ENCODE data around the gene ADI1.
"Not testable (repeated sequence)": the region's sequence is repeated elsewhere in the genome, so short reads cannot be mapped to it uniquely, and the experiment has no call there.

ADI1 gene

GRCh38 chr2:3518496-3519254, 656 bp downstream of the ADI1 start:
- DNase-seq (ENCODE audit: low read depth in 2 of 2), result peak; percentile 97 to 99

GRCh38 chr2:3517948-3518495, 1.3 kb downstream of the ADI1 start:
- peak overlapping the region; percentile 74 to 86 for H3K4me3 ChIP-seq (replicated peaks in 1 of 2; ENCODE audit: low read depth in 2 of 2, low read length in 2 of 2)
- TF ChIP-seq, protein P1, sequence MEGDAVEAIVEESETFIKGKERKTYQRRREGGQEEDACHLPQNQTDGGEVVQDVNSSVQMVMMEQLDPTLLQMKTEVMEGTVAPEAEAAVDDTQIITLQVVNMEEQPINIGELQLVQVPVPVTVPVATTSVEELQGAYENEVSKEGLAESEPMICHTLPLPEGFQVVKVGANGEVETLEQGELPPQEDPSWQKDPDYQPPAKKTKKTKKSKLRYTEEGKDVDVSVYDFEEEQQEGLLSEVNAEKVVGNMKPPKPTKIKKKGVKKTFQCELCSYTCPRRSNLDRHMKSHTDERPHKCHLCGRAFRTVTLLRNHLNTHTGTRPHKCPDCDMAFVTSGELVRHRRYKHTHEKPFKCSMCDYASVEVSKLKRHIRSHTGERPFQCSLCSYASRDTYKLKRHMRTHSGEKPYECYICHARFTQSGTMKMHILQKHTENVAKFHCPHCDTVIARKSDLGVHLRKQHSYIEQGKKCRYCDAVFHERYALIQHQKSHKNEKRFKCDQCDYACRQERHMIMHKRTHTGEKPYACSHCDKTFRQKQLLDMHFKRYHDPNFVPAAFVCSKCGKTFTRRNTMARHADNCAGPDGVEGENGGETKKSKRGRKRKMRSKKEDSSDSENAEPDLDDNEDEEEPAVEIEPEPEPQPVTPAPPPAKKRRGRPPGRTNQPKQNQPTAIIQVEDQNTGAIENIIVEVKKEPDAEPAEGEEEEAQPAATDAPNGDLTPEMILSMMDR (IDR thresholded peaks at IDR 0.05; ENCODE audit: low read depth, low read length), result no peak
- no peak for DNase-seq (ENCODE audit: low read depth in 2 of 2)

More at GRCh38 chr2:3518496-3519254, 656 bp downstream of the ADI1 start:
- H3K4me3 ChIP-seq (replicated peaks in 1 of 2; ENCODE audit: low read depth in 2 of 2, low read length in 2 of 2), result peak overlapping the region; percentile 74 to 86
- TF ChIP-seq, protein P1 (IDR thresholded peaks at IDR 0.05; ENCODE audit: low read depth, low read length), result no peak

DNA sequence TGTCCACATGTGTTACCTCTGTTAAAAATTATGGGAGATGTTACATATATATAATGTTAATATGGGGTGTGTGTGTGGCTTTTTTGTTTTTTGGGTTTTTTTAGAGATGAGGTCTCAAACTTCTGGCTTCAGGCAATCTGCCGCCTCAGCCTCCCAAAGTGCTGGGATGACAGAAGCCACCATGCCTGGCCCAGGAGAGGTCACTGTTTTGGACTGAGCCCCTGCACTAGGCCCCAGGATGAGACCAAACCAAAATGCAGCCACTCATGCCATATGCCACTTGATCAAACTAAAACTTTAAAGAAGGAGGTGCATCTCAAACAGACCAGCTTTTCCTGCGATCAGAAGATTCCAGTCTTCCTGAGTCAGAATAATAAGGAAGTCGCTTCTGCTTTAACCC, 2.5 kb downstream of the ADI1 start:
- no peak for DNase-seq (ENCODE audit: low read depth in 2 of 2)
- no peak overlapping the region for H3K4me3 ChIP-seq (replicated peaks in 1 of 2; ENCODE audit: low read depth in 2 of 2, low read length in 2 of 2)
- TF ChIP-seq, protein P1 (IDR thresholded peaks at IDR 0.05; ENCODE audit: low read depth, low read length), result no peak

DNA sequence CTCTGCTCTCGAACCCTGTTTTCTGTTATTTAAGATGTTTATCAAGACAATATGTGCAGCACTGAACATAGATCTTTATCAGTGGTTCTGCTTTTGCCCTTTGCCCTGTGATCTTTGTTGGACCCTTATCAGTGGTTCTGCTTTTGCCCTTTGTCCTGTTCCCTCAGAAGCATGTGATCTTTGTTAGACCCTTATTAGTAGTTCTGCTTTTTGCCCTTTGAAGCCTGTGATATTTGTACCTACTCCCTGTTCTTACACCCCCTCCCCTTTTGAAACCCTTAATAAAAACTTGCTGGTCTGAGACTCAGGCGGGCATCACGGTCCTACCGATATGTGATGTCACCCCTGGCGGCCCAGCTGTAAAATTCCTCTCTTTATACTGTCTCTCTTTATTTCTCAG, 3.9 kb downstream of the ADI1 start:
- DNase-seq (ENCODE audit: low read depth in 2 of 2); H3K4me3 ChIP-seq (replicated peaks in 1 of 2; ENCODE audit: low read depth in 2 of 2, low read length in 2 of 2): not testable (repeated sequence)

- TF ChIP-seq, protein P1 (IDR thresholded peaks at IDR 0.05; ENCODE audit: low read depth, low read length), result no peak
- DNase-seq (ENCODE audit: low read depth in 2 of 2), result no peak
Measured at GRCh38 chr2:3513026-3513810, 6.1 kb downstream of the ADI1 start.

GRCh38 chr2:3512086-3512485, 7.2 kb downstream of the ADI1 start:
- no peak overlapping the region for H3K4me3 ChIP-seq (replicated peaks in 1 of 2; ENCODE audit: low read depth in 2 of 2, low read length in 2 of 2)
- TF ChIP-seq, protein P1 (IDR thresholded peaks at IDR 0.05; ENCODE audit: low read depth, low read length), result no peak
- no peak for DNase-seq (ENCODE audit: low read depth in 2 of 2)

More at GRCh38 chr2:3513026-3513810, 6.1 kb downstream of the ADI1 start:
- no peak overlapping the region for H3K4me3 ChIP-seq (replicated peaks in 1 of 2; ENCODE audit: low read depth in 2 of 2, low read length in 2 of 2)

DNA sequence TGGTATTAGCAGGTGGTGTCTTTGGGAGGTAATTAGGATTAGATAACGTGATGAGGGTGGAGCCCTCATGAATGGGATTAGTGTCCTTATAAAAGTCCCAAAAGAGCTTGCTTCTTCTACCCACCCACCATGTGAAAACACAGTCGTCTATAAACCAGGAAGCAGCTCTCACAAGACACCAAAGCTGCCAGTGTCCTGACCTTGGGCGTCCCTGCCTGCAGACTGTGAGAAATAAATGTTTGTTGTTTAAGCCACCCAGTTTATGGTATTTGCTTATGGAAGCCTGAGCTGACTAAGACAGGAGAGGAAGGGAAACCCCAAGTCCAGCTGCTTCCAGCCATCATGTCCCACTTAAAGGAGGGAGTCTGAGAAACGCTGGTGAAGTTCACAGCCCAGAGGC, 13.6 kb downstream of the ADI1 start:
- no peak overlapping the region for H3K4me3 ChIP-seq (replicated peaks in 1 of 2; ENCODE audit: low read depth in 2 of 2, low read length in 2 of 2)
- no peak for DNase-seq (ENCODE audit: low read depth in 2 of 2)
- TF ChIP-seq, protein P1 (IDR thresholded peaks at IDR 0.05; ENCODE audit: low read depth, low read length), result no peak
